ENCODE results near the gene NOS1AP.

- TF ChIP-seq CTCF (conservative IDR thresholded peaks at IDR 0.05; ENCODE audit: low read length) (no peak), EZH2phosphoT487 (IDR thresholded peaks at IDR 0.05; ENCODE audit: borderline replicate concordance, low read depth, low read length) (no peak)
Measured at GRCh38 chr1:162234571-162234970, 165.1 kb downstream of the NOS1AP start.

All from OCI-LY7 (cell line).